Measurements from ENCODE around the gene IQCK.
"Not testable (repeated sequence)": the region's sequence is repeated elsewhere in the genome, so short reads cannot be mapped to it uniquely, and the experiment has no call there.

Gene IQCK

GRCh38 chr16:19710991-19711545 is 7.0 kb upstream of the IQCK start:
- DNase-seq (ENCODE audit: low read depth) = no peak
- no peak for TF ChIP-seq CTCF (IDR thresholded peaks at IDR 0.05; ENCODE audit: low read length, missing control alignments)
- no peak overlapping the region for H3K4me3 ChIP-seq (replicated peaks; ENCODE audit: low read depth, low read length)

- TF ChIP-seq CTCF (IDR thresholded peaks at IDR 0.05; ENCODE audit: low read length, missing control alignments) = no peak
- DNase-seq (ENCODE audit: low read depth) = no peak
- H3K4me3 ChIP-seq (replicated peaks; ENCODE audit: low read depth, low read length) = no peak overlapping the region
These were observed 6.4 kb upstream of the IQCK start for GRCh38 chr16:19711643-19712042.

GRCh38 chr16:19712418-19713058 is 5.5 kb upstream of the IQCK start:
- TF ChIP-seq CTCF (IDR thresholded peaks at IDR 0.05; ENCODE audit: low read length, missing control alignments) = no peak
- DNase-seq (ENCODE audit: low read depth) = no peak
- H3K4me3 ChIP-seq (replicated peaks; ENCODE audit: low read depth, low read length) = no peak overlapping the region

GRCh38 chr16:19713697-19714096 is 4.4 kb upstream of the IQCK start:
- no peak for DNase-seq (ENCODE audit: low read depth)
- TF ChIP-seq CTCF (IDR thresholded peaks at IDR 0.05; ENCODE audit: low read length, missing control alignments) = no peak
- no peak overlapping the region for H3K4me3 ChIP-seq (replicated peaks; ENCODE audit: low read depth, low read length)

- no peak for TF ChIP-seq CTCF (IDR thresholded peaks at IDR 0.05; ENCODE audit: low read length, missing control alignments)
- no peak for DNase-seq (ENCODE audit: low read depth)
- no peak overlapping the region for H3K4me3 ChIP-seq (replicated peaks; ENCODE audit: low read depth, low read length)
These were observed 2.5 kb upstream of the IQCK start for GRCh38 chr16:19715566-19715965.

- H3K4me3 ChIP-seq (replicated peaks; ENCODE audit: low read depth, low read length) = no peak overlapping the region
- no peak for DNase-seq (ENCODE audit: low read depth)
- no peak for TF ChIP-seq CTCF (IDR thresholded peaks at IDR 0.05; ENCODE audit: low read length, missing control alignments)
These were observed 1.9 kb upstream of the IQCK start for GRCh38 chr16:19716183-19716582.

- not testable (repeated sequence) for DNase-seq (ENCODE audit: low read depth)
- H3K4me3 ChIP-seq (replicated peaks; ENCODE audit: low read depth, low read length) = peak overlapping the region; percentile 94
These were observed 1.3 kb upstream of the IQCK start for GRCh38 chr16:19716728-19717127.

Measured in fibroblast of pulmonary artery (primary cell).